OCI-LY1 (cell line): ENCODE data around the gene LCN12.

Experiments
- CTCF ChIP-seq: fragments of 200-600 bp; sonication (generic), shearing (Covaris generic); IDR thresholded peaks from 2 replicates; pipeline ENCODE4 v1.5.1; 2017; ENCODE audit warnings: mild to moderate bottlenecking, antibody characterized with exemption, low read length, moderate library complexity, mixed read lengths
- EZH2 ChIP-seq: fragments of 200-600 bp; sonication (generic), shearing (Covaris generic); IDR thresholded peaks from 2 replicates; pipeline ENCODE4 v1.8.0; 2017; ENCODE audit warnings: borderline replicate concordance, mixed run types, mild to moderate bottlenecking, antibody characterized with exemption, low read length, moderate library complexity, mixed read lengths

- TF ChIP-seq CTCF (no peak), EZH2 (no peak)
Measured at GRCh38 chr9:136996361-136997292, 44.6 kb downstream of the LCN12 start, which contains the start of gene CLIC3.
